ENCODE data around the gene RABIF.
"Not testable (repeated sequence)": the region's sequence is repeated elsewhere in the genome, so short reads cannot be mapped to it uniquely, and the experiment has no call there.

RABIF gene

GRCh38 chr1:202829223-202829622 lies 59.7 kb downstream of the RABIF start:
- DNase-seq: not testable (repeated sequence)
